HepG2 (cell line): ENCODE measurements around the gene DUSP9. TPM values are rescaled to one million over a fixed set of nuclear protein-coding genes. Genes with fewer than 3 reads are reported as not detected.

Experiments used
- ATAC-seq: fragments of 200-7000 bp; cut with Tn5 transposase; 3 replicates; pipeline ENCODE4 v1.9.1; 2020; ENCODE audit warnings: mild to moderate bottlenecking, moderate library complexity
- BruUV-seq: library from RNA; stranded (reverse); fragments of 400-500 nt; replicated peaks from 2 replicates; lab custom pipeline; 2021; lab: Mats Ljungman, UMichigan
- CTCF ChIA-PET: fragments of 300-600 bp; formaldehyde crosslinking; extraction: SDS; loops from one replicate; lab custom pipeline; 2021; ENCODE audit warnings: low total read pairs, inconsistent platforms, low intra/inter-chr PET ratio; lab: Yijun Ruan, JAX
- POLR2A ChIA-PET: fragments of 350-600 bp; sonication (Branson Sonifier 250); formaldehyde crosslinking; loops from one replicate; lab custom pipeline; 2020; ENCODE audit warnings: antibody characterized with exemption, inconsistent platforms; lab: Yijun Ruan, JAX
- DNase-seq: peaks from one replicate; pipeline ENCODE4 v3.0.0-alpha.2; 2015; ENCODE audit warnings: low spot score
- FAIRE-seq: peaks from 3 replicates; lab custom pipeline; 2011; peaks lifted over from hg19 to GRCh38; lab: Jason Lieb, UNC
- H2AFZ ChIP-seq: one replicate; pipeline ENCODE4 v1.6.1; 2011; ENCODE audit warnings: low read length, inconsistent platforms
- H3K27ac ChIP-seq: fragments of 300-600 bp; 3 replicates; pipeline ENCODE4 v1.8.0; 2011; ENCODE audit warnings: mixed run types, mild to moderate bottlenecking, mixed read lengths, low read length, inconsistent platforms; ENCODE audit not compliant: insufficient read depth; ENCODE audit errors: extremely low read length
- H3K27me3 ChIP-seq, 2 experiments: fragments of 200-600 bp in 1 of 2; 2 replicates in 1 of 2; 3 replicates in 1 of 2; pipeline versions ENCODE4 v1.6.0 to v1.8.0; 2011; ENCODE audit warnings: low read length in 2 of 2, mild to moderate bottlenecking in 2 of 2, moderate library complexity in 2 of 2, inconsistent platforms in 1 of 2; ENCODE audit not compliant: insufficient read depth in 2 of 2, control insufficient read depth in 1 of 2
- H3K36me3 ChIP-seq, 2 experiments: fragments of 200-600 bp in 1 of 2; replicated peaks in 1 of 2; 2 replicates in 1 of 2; 3 replicates in 1 of 2; pipeline versions ENCODE4 v1.5.1 to v1.8.0; 2011; ENCODE audit warnings: low read length in 2 of 2, inconsistent platforms in 1 of 2; ENCODE audit not compliant: insufficient read depth in 2 of 2, control insufficient read depth in 1 of 2
- H3K4me1 ChIP-seq: 2 replicates; pipeline ENCODE4 v1.5.1; 2012; ENCODE audit warnings: low read length, inconsistent platforms; ENCODE audit not compliant: insufficient read depth
- H3K4me2 ChIP-seq: 2 replicates; pipeline ENCODE4 v1.6.0; 2011; ENCODE audit warnings: low read depth, low read length, inconsistent platforms
- H3K4me3 ChIP-seq, 3 experiments: fragments of 200-600 bp in 1 of 3; sonication (generic), shearing (Covaris generic) in 1 of 3; replicated peaks in 1 of 3; 2 replicates each; pipeline ENCODE4 v1.5.1; 2011 to 2016; ENCODE audit warnings: low read length in 3 of 3, inconsistent platforms in 2 of 3, low read depth in 2 of 3, mild to moderate bottlenecking in 2 of 3, control low read depth in 1 of 3, mixed read lengths in 1 of 3; ENCODE audit not compliant: insufficient read depth in 1 of 3
- H3K79me2 ChIP-seq: one replicate; pipeline ENCODE4 v1.6.1; 2011; ENCODE audit warnings: low read length, inconsistent platforms; ENCODE audit not compliant: insufficient read depth
- H3K9ac ChIP-seq: 2 replicates; pipeline ENCODE4 v1.6.0; 2011; ENCODE audit warnings: mild to moderate bottlenecking, low read depth, low read length, inconsistent platforms; ENCODE audit not compliant: insufficient read depth
- H3K9me3 ChIP-seq: 2 replicates; pipeline ENCODE4 v1.5.1; 2012; ENCODE audit warnings: mild to moderate bottlenecking, low read length
- H4K20me1 ChIP-seq: 2 replicates; pipeline ENCODE4 v1.6.0; 2011; ENCODE audit warnings: inconsistent platforms, mild to moderate bottlenecking, low read length, moderate library complexity; ENCODE audit not compliant: insufficient read depth
- FOXP1 ChIP-seq, 2 experiments: fragments of 450-650 bp in 1 of 2; IDR thresholded peaks; 2 replicates each; pipeline ENCODE4 v1.6.1; 2017 to 2018; ENCODE audit warnings: antibody characterized with exemption in 1 of 2
- NCOR1 ChIP-seq: fragments of 200-600 bp; sonication (generic); IDR thresholded peaks from 2 replicates; pipeline ENCODE4 v1.7.0; 2017; ENCODE audit warnings: antibody characterized with exemption, low read length, borderline replicate concordance
- RFX3 ChIP-seq: IDR thresholded peaks from 2 replicates; pipeline ENCODE4 v1.6.1; 2016; ENCODE audit warnings: missing biosample characterization, missing genetic modification reagents
- TEAD2 ChIP-seq: sonication (generic); formaldehyde crosslinking; IDR thresholded peaks from 2 replicates; pipeline ENCODE4 v1.9.0; 2021; ENCODE audit warnings: missing genetic modification reagents
- ZNF761 ChIP-seq: sonication (generic); formaldehyde crosslinking; conservative IDR thresholded peaks from 2 replicates; pipeline ENCODE4 v1.4.0; 2020; ENCODE audit warnings: mild to moderate bottlenecking, missing genetic modification reagents
- WGBS: methylation state at CpG from one replicate; pipeline ENCODE4 v1.1.6; 2017; ENCODE audit warnings: low lambda C conversion rate; 5-methylcytosine and 5-hydroxymethylcytosine counted together
- in situ Hi-C: cut with HindIII; loops from 2 replicates; pipeline ENCODE4 v1.10.0; 2017; ENCODE audit warnings: low pct_unique_long_range_greater_than_20kb; ENCODE audit not compliant: extremely low pct_ligation_motif_present
- intact Hi-C: fragments of 100-400 bp; cut with micrococcal nuclease; formaldehyde crosslinking; loops from one replicate; pipeline ENCODE4 v1.10.0; 2022; ENCODE audit not compliant: unreplicated experiment
- polyA plus RNA-seq, 8 experiments: library from polyadenylated mRNA; depleted of rRNA in 3 of 8; stranded (reverse) in 7 of 8; unstranded in 1 of 8; fragments of >200 nt; fragmentation: Illumina TruSeq in 4 of 8; extraction: Trizol in 4 of 8; gene quantifications; 2 replicates each; pipeline versions ENCODE4 v1.2.1 to v1.2.3, GENCODE V29; 2011 to 2016; ENCODE audit warnings: low read depth in 4 of 8, missing spikeins in 1 of 8, mixed read lengths in 1 of 8; ENCODE audit not compliant: insufficient read depth in 1 of 8
- total RNA-seq, 5 experiments: library from RNA; depleted of rRNA; stranded (reverse); fragments of >200 nt; fragmentation: Illumina TruSeq; extraction: Trizol; gene quantifications; 2 replicates each; pipeline ENCODE4 v1.2.3, GENCODE V29; 2016; ENCODE audit warnings: low read depth in 1 of 5
- TF ChIP-seq, protein P1 (sequence below): IDR thresholded peaks from 2 replicates; pipeline ENCODE4 v1.6.1; 2016; ENCODE audit warnings: missing compliant biosample characterization, missing genetic modification reagents, borderline replicate concordance
- TF ChIP-seq, protein P2 (sequence below): sonication (generic); formaldehyde crosslinking; IDR thresholded peaks from 2 replicates; pipeline ENCODE4 v1.5.0; 2020; ENCODE audit warnings: missing genetic modification reagents

Gene DUSP9
- total and polyA plus RNA-seq, 2 of the 13 experiments (the other 11 are each of a cell fraction or from before 2014, with no cell fraction given) = 235 to 435 TPM

DNA sequence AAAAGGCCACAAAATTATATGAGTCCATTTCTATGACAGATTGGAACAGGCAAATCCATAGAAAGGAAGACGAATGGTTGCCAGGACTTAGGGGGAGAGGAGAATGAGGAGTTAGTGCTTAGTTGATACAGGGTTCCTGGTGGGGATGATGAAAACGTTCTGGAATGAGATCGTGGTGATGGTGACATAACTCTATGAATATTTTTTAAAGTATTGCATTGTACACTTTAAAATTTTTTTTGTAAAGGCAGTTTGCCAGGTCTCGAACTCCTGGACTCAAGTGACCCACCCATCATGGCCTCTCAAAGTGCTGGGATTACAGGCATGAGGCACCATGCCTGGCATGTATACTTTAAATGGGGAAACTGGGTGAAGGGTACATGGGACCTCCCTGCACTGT is 38.2 kb upstream of the DUSP9 start:
- H3K27me3 ChIP-seq = no peaks in the 10 kb centered on the region
- no peak overlapping the region for H3K27ac ChIP-seq
- no peak for DNase-seq
- H4K20me1 ChIP-seq = no peaks in the 10 kb centered on the region
- ChIA-PET CTCF (interaction anchor here (1.0 to 2.7 kb wide), 4 partner anchors 28 to 59 kb away, joined by 4 to 21 read pairs (median 14); partner anchors contain the start of gene DUSP9), POLR2A (interaction anchor here (2.0 to 9.1 kb wide), 3 partner anchors 10 to 40 kb away, joined by 7 to 144 read pairs (median 96); partner anchors contain the start of genes CCNQ and DUSP9)
- BruUV-seq = no TSS peak
- ATAC-seq = no peak
- no peak overlapping the region for H3K4me3 ChIP-seq
- H3K9ac ChIP-seq = no peak overlapping the region
- no peaks in the 10 kb centered on the region for H3K79me2 ChIP-seq
- no peaks in the 10 kb centered on the region for H3K9me3 ChIP-seq
- peaks cover 18% of the 10 kb centered on the region for H3K4me1 ChIP-seq
- intact Hi-C loops = no loop called here
- no peak for FAIRE-seq
- no peak overlapping the region for H2AFZ ChIP-seq
- no peak for TF ChIP-seq RFX3
- TF ChIP-seq NCOR1 = no peak
- TF ChIP-seq ZNF761 (CRISPR knock-in tag) = no peak
- no peak for TF ChIP-seq FOXP1 (IDR thresholded peaks at IDR 0.05)
- no peak for TF ChIP-seq FOXP1 (CRISPR knock-in tag; IDR thresholded peaks at IDR 0.05)
- TF ChIP-seq TEAD2 (CRISPR knock-in tag) = no peak
- TF ChIP-seq, protein P1, sequence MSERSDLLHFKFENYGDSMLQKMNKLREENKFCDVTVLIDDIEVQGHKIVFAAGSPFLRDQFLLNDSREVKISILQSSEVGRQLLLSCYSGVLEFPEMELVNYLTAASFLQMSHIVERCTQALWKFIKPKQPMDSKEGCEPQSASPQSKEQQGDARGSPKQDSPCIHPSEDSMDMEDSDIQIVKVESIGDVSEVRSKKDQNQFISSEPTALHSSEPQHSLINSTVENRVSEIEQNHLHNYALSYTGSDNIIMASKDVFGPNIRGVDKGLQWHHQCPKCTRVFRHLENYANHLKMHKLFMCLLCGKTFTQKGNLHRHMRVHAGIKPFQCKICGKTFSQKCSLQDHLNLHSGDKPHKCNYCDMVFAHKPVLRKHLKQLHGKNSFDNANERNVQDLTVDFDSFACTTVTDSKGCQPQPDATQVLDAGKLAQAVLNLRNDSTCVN = no peak
- TF ChIP-seq, protein P2, sequence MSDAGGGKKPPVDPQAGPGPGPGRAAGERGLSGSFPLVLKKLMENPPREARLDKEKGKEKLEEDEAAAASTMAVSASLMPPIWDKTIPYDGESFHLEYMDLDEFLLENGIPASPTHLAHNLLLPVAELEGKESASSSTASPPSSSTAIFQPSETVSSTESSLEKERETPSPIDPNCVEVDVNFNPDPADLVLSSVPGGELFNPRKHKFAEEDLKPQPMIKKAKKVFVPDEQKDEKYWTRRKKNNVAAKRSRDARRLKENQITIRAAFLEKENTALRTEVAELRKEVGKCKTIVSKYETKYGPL (CRISPR knock-in tag) = no peak
- no peak overlapping the region for H3K4me2 ChIP-seq
- 26% methylated on average over 4 of the region's 4 CpGs for WGBS
- in situ Hi-C loops = loop anchor here (5.0 kb wide), 1 partner anchor 47 kb away; no protein-coding TSS in a partner anchor
- no peaks in the 10 kb centered on the region for H3K36me3 ChIP-seq
